ENCODE measurements around the gene PSPH.
"Not testable (repeated sequence)": the region's sequence is repeated elsewhere in the genome, so short reads cannot be mapped to it uniquely, and the experiment has no call there.

- TF ChIP-seq CTCF (IDR thresholded peaks at IDR 0.05; ENCODE audit: low read depth, low read length, missing input control); FOXA2 (IDR thresholded peaks at IDR 0.05); JUND (IDR thresholded peaks at IDR 0.05); REST (IDR thresholded peaks at IDR 0.05): not testable (repeated sequence)
Observed at GRCh38 chr7:56047446-56048116, 3.7 kb downstream of the PSPH start.

All from liver (tissue), 3 donors.